D721Med (cell line): ENCODE results near the gene GBA3.

ENCODE experiments used
- DNase-seq: peaks from one replicate; pipeline ENCODE4 v3.0.0; 2011; ENCODE audit warnings: low spot score; ENCODE audit not compliant: insufficient read length
- FAIRE-seq: peaks from 2 replicates; lab custom pipeline; 2011; peaks lifted over from hg19 to GRCh38; lab: Jason Lieb, UNC
- TF ChIP-seq, protein P1 (sequence below): IDR thresholded peaks from 2 replicates; pipeline ENCODE4 v1.5.1; 2012; ENCODE audit warnings: mild to moderate bottlenecking, control low read depth; ENCODE audit not compliant: insufficient read depth; ENCODE audit errors: missing control alignments

The GBA3 gene

DNA sequence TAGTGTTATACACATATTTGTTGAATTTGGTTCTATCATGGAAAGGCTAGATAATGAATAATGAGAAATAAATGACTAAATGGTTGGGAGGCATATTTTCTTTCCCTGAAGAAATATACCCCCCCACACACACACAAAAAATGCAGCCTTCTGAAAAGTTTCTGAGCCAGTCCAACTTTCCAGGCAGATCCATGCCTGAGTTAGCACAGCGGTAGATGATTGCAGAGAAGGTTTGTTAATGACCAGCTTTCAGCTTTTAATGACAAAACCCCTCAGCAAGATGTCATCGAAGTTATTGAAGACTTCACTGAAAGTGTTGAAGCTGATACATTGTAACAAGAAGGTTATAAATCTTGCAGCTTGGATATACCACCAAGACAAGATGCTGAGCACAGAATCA, 61.4 kb downstream of the GBA3 start:
- no peak for DNase-seq
- FAIRE-seq: no peak
- TF ChIP-seq, protein P1, sequence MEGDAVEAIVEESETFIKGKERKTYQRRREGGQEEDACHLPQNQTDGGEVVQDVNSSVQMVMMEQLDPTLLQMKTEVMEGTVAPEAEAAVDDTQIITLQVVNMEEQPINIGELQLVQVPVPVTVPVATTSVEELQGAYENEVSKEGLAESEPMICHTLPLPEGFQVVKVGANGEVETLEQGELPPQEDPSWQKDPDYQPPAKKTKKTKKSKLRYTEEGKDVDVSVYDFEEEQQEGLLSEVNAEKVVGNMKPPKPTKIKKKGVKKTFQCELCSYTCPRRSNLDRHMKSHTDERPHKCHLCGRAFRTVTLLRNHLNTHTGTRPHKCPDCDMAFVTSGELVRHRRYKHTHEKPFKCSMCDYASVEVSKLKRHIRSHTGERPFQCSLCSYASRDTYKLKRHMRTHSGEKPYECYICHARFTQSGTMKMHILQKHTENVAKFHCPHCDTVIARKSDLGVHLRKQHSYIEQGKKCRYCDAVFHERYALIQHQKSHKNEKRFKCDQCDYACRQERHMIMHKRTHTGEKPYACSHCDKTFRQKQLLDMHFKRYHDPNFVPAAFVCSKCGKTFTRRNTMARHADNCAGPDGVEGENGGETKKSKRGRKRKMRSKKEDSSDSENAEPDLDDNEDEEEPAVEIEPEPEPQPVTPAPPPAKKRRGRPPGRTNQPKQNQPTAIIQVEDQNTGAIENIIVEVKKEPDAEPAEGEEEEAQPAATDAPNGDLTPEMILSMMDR: no peak

DNA sequence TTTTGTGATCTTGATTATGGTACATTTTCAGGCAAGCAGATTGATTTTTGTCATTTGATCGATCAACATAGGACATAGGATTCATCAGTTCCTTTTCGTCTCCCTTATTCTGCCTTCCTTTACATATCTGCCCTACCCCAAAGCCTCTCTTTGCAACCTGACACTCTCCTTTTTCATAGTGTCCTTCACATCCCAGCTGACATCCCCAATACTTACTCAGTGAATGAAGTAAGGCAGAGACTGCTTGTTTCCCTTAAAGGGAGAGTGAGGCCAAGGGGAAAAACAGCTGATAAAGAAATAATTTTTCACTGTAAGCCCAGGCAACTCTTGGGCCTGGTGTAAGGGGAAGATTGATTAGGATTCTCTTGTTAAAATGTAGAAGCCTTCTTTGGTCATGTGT, 69.8 kb downstream of the GBA3 start:
- no peak for FAIRE-seq
- no peak for DNase-seq
- TF ChIP-seq, protein P1: no peak

DNA sequence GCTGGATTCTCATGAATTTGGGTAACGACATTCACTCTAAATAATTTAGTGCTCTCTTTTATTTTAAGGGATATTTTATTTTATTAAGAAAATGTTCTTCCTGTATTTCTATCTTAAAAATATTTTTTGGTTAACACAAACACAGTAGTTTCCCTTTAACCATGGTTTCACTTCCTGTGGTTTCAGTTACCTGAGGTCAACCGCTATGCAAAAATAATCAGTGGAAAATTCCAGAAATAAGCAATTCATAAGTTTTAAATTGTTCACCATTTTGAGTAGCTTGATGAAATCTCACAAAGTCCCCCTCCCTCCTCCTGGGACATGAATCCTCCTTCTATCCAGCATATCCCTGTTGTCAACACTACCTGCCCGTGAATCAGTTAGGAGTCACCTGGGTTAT, 71.4 kb downstream of the GBA3 start:
- DNase-seq (no peak), FAIRE-seq (no peak)
- TF ChIP-seq, protein P1: no peak

DNA sequence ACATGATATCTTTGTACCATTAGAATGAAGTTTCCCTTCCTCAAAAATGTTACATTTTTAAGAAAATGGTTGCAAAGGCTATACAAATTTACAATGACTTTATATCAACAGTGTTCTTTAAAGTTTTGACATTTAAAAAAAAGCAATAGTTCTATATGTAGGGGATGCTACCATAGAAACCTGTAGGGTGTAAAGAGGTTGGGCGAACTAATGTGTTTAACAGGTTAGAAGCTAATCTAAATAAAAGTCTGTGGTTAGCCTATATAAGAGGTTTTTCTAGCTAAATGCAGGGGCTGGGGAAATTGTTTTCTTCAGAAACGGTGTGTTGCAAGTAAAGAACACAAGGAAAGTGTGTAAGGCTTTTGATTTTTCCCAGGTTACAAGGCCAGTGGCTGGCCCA, 73.3 kb downstream of the GBA3 start:
- no peak for DNase-seq
- FAIRE-seq: no peak
- TF ChIP-seq, protein P1: no peak

DNA sequence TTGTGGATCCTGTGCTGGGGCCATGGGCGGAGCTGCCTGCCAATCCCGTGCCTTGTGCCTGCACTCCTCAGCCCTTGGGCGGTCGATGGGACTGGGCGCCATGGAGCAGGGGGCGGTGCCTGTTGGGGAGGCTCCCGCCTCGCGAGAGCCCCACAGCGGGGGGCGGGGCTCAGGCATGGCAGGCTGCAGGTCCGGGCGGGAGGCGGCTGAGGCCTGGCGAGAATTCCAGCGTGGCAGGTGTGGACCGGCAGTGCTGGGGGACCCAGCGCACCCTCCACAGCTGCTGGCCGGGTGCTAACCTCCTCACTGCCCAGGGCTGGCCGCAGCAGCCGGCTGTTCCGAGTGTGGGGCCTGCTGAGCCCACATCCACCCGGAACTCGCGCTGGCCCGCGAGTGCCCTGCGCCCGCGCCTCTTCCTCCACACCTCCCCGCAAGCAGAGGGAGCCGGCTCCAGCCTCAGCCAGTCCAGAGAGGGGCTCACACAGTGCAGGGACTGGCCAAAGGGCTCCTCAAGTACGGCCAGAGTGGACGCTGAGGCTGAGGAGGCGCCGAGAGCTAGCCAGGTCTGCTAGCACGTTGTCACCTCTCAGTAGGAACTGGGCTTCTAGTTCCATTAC, 85.9 kb downstream of the GBA3 start:
- DNase-seq (no peak), FAIRE-seq (no peak)
- TF ChIP-seq, protein P1: no peak

DNA sequence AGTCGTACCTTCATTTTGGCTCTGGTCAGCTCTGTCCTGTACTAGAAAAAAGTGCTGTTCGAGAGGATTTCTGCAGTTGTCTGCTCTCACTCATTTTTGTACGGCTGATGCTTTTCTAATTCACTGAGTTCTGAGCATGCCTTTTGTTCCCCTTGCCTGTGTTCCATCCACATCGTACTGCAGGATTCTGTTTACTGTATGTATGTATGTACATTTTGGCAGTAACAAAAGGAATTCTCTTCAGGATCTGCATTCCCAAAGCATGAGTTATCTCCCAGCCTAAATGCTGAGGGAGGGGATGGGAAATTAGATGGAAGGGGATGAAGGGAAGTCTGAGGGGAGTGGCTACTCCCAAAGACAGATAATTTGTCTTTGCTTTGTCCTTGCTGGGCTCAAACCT, 87.6 kb downstream of the GBA3 start:
- no peak for DNase-seq
- FAIRE-seq: no peak
- TF ChIP-seq, protein P1: no peak

DNA sequence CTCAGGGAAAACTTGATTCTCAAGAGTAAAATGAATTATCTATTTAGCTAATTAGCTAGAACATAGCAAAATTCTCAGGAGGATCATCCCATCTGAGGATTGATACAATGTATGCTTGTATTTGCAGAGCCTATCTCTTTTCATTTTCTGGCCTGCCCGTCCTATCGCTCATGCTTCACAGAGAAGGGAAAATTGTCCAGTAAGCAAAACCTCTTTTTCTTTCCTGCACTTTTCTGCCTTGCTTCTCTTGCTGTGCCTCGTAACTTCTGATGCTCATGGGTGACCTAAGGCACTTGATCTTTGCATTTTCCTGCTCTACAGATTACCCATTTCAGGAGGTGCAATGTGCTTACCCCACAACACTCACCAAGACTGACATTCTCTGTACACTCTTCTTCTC, 88.1 kb downstream of the GBA3 start:
- TF ChIP-seq, protein P1: no peak
- FAIRE-seq: no peak
- no peak for DNase-seq
